Measurements from ENCODE around the gene GNGT2.

GNGT2 gene

GRCh38 chr17:49165143-49165542 is 45.2 kb downstream of the GNGT2 start:
- H3K27ac ChIP-seq = no peak overlapping the region
- no peak for DNase-seq (ENCODE audit: low spot score)
- no peak for TF ChIP-seq CTCF (IDR thresholded peaks at IDR 0.05)
- H3K4me3 ChIP-seq = no peak overlapping the region

GRCh38 chr17:49162866-49163265 is 47.5 kb downstream of the GNGT2 start:
- no peak for DNase-seq (ENCODE audit: low spot score)

GRCh38 chr17:49157784-49158183 is 52.6 kb downstream of the GNGT2 start:
- Histone ChIP-seq H3K27ac (no peak overlapping the region), H3K4me3 (no peak overlapping the region)
- DNase-seq (ENCODE audit: low spot score) = no peak
- TF ChIP-seq CTCF (IDR thresholded peaks at IDR 0.05) = no peak

More at GRCh38 chr17:49162866-49163265, 47.5 kb downstream of the GNGT2 start:
- no peak overlapping the region for H3K4me3 ChIP-seq
- no peak for TF ChIP-seq CTCF (IDR thresholded peaks at IDR 0.05)
- no peak overlapping the region for H3K27ac ChIP-seq

DNA sequence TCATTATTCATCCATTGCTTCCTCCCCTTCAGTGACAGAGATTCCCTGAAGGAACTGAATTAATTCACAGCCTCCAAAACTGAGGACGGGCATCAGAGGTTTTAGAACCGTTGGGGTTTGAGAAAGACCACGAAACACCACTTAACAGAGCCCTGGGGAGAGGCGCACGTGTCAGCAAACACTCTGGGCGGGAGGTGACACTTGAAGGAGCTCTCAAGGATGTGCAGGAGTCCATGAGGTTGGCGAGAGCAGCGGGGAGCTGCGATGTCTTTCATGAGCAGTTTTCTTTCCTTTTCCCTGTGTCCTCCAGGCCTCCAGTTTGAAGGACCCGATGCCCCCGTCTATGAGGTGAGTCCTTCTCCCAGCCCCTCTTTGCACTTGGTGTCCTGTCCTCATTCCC is 54.1 kb downstream of the GNGT2 start:
- Histone ChIP-seq H3K4me3 (no peak overlapping the region), H3K27ac (no peak overlapping the region)
- TF ChIP-seq CTCF (IDR thresholded peaks at IDR 0.05) = no peak
- no peak for DNase-seq (ENCODE audit: low spot score)
